DMS79 treated with DMSO at 0.1 percent for 48 hours (cell line): Measurements from ENCODE around the gene MAN1C1.
A peak's percentile ranks its signal among the peaks of the same experiment; 100 is the strongest.

Experiments used
- DNase-seq: peaks from one replicate; lab custom pipeline; 2025; lab: John Stamatoyannopoulos, UW

Gene MAN1C1

GRCh38 chr1:25803368-25803767 lies 186.8 kb downstream of the MAN1C1 start:
- no peak for DNase-seq

- DNase-seq: no peak
Measured at GRCh38 chr1:25804244-25804963, 187.8 kb downstream of the MAN1C1 start.

GRCh38 chr1:25804964-25805862 lies 188.6 kb downstream of the MAN1C1 start:
- DNase-seq: no peak

DNA sequence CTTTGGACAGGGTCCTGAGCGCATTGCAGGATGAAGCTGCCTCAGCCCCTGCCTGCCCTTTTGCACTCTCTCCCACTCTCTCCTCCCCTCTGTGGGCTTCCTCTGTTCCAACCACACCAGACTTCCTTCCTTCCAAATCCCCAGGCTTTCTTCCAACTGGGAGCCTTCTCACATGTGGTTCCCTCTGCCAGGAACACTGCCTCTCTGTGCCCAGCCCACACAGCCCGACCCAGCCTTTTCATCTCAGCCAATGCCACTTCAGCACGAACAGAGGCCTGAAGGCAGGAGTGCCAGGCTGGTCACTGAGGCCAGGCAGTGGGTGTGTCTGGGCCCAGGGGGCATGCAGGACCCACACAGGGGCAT lies 189.3 kb downstream of the MAN1C1 start:
- no peak for DNase-seq

GRCh38 chr1:25806418-25806817 lies 189.8 kb downstream of the MAN1C1 start:
- no peak for DNase-seq

- DNase-seq: no peak
Measured at GRCh38 chr1:25807480-25808390, 191.1 kb downstream of the MAN1C1 start.

- no peak for DNase-seq
Measured at GRCh38 chr1:25808481-25809244, 192.1 kb downstream of the MAN1C1 start.

GRCh38 chr1:25809283-25809926 lies 192.8 kb downstream of the MAN1C1 start:
- DNase-seq: no peak

GRCh38 chr1:25809929-25810328 lies 193.3 kb downstream of the MAN1C1 start:
- DNase-seq: no peak

- DNase-seq: peak; percentile 67
Measured at GRCh38 chr1:25810341-25811299, 194.0 kb downstream of the MAN1C1 start.

DNA sequence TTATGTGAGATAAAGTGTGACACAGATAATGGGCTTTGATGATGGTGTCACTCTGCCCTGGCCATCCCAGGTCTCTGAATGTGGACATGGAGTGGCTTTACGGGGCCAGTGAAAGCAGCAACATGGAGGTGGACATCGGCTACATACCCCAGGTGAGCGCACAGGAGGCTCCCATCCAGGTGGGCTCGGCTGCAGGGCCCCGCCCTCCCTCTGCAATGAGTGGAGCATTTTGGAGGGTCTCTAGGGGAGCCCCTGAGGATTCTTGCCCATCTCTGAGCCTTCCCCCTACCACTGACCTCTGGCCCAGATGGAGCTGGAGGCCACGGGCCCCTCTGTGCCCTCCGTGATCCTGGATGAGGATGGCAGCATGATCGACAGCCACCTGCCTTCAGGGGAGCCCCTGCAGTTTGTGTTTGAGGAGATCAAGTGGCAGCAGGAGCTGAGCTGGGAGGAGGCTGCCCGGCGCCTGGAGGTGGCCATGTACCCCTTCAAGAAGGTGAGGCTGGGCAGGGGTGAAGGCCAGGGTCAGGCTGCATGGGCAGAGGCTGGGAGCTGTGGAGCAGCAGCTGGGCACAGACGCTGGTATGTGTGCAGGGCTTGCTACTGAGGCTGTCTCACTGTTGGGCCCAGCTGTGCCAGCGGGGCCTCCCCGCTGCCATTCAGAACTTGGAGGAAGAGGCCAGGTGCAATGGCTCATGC lies 194.9 kb downstream of the MAN1C1 start:
- no peak for DNase-seq

DNA sequence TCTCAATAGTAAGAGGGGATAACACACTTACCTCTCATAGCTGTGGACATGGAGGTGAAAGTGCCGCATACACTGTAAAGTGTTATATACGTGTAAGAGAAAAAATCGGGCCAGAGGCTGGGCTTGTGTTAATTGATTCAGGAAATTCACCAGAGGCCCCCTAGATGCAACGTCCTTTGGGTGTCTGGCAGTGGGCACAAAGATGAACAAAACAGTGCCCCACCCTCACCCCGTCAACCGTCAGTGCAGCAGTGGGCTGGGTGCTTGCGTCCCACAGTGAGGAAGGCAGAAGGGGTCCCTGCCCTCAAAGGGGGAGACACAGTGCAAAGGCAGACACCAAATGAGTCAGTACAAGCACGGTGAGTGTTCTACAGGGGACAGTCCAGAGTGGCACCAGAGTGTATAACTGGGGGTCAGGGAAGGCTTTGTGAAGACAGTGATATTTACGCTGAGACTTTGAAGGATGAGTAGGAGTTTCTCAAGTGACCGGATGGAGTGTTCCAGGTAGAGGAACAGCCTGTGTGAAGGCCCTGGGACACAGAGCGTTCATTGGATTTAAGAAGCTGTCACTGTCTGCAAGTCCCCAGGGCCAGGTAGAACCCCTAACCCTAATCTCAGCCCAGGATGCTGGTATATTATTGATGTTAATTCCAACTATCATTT lies 196.6 kb downstream of the MAN1C1 start:
- no peak for DNase-seq

- no peak for DNase-seq
Measured at GRCh38 chr1:25813734-25814471, 197.3 kb downstream of the MAN1C1 start.

DNA sequence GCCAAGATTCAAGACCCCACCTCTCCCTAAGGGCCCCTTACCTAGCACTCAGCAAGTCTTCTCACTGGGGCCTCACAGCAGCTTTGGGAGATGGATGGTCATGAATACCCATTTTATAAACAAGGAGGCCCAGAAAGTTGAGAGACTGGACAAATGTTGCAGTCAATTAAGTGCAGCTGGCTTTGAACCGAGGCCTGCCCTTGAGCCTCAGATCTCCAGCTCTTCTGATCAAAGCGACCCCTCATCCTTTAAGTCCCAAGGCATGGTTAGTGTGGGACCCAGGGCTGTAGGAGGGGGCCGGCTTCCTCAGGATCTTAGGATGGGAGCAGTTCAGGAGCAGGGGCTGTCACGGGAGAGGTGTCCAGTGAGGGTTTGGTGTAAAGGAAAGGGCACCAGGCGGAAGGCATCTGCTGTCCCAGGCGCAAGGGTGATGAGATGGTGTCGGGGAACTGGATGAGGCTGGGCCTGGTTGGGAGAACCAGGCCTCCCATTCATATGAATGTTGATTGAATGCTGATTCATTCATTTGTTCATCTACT lies 198.0 kb downstream of the MAN1C1 start:
- no peak for DNase-seq

- DNase-seq: no peak
Measured at GRCh38 chr1:25815208-25816111, 198.9 kb downstream of the MAN1C1 start.

DNA sequence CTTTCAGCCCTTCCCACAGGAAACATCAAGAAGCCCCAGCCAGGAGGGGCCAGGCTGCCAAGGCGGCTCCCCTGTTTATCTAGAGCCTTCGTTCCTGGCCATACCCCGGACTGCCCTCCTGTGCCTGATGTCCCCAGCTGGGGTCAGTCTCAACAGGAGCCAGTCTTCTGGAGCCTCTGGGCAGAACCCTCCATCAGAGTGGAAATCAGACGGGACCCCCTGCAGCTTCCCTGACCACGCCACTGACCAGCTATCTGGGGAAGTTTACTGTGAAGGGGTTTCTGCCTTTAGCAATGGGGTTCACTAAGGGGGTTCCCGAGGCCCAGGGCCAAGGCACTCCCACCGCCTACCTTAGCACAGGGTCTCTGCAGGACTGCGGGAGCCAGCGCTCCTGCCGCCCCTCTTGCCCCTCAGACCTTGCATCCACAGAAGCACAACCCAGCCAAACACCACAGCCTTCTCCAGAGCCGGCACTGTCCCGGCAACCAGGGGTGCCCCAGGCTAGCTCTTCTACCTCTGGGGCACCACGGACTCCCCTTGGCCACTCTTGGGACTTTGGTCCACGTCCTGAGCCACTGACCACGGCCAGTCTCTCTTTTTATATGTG lies 199.6 kb downstream of the MAN1C1 start:
- DNase-seq: no peak
